ENCODE data around the gene TNFRSF21.
"Not testable (repeated sequence)": the region's sequence is repeated elsewhere in the genome, so short reads cannot be mapped to it uniquely, and the experiment has no call there.

TNFRSF21 gene

GRCh38 chr6:47283993-47284392 lies 25.7 kb downstream of the TNFRSF21 start:
- no peak for DNase-seq

GRCh38 chr6:47278545-47278944 lies 31.2 kb downstream of the TNFRSF21 start:
- DNase-seq = no peak

GRCh38 chr6:47277702-47278101 lies 32.0 kb downstream of the TNFRSF21 start:
- DNase-seq = no peak

GRCh38 chr6:47276377-47276776 lies 33.3 kb downstream of the TNFRSF21 start:
- no peak for DNase-seq

GRCh38 chr6:47275640-47276039 lies 34.1 kb downstream of the TNFRSF21 start:
- no peak for DNase-seq

GRCh38 chr6:47275132-47275531 lies 34.6 kb downstream of the TNFRSF21 start:
- DNase-seq = not testable (repeated sequence)

- no peak for DNase-seq
Observed at GRCh38 chr6:47268572-47269187, 41.0 kb downstream of the TNFRSF21 start.

GRCh38 chr6:47267301-47267700 lies 42.4 kb downstream of the TNFRSF21 start:
- no peak for DNase-seq

- no peak for DNase-seq
Observed at GRCh38 chr6:47265971-47266370, 43.7 kb downstream of the TNFRSF21 start.

- no peak for DNase-seq
Observed at GRCh38 chr6:47264775-47265184, 44.9 kb downstream of the TNFRSF21 start.

- no peak for DNase-seq
Observed at GRCh38 chr6:47263268-47263667, 46.4 kb downstream of the TNFRSF21 start.

GRCh38 chr6:47262231-47262630 lies 47.5 kb downstream of the TNFRSF21 start:
- DNase-seq = no peak

- DNase-seq = no peak
Observed at GRCh38 chr6:47261191-47261590, 48.5 kb downstream of the TNFRSF21 start.

GRCh38 chr6:47260021-47260420 lies 49.7 kb downstream of the TNFRSF21 start:
- no peak for DNase-seq

GRCh38 chr6:47258724-47259347 lies 50.9 kb downstream of the TNFRSF21 start:
- no peak for DNase-seq

GRCh38 chr6:47256981-47257730 lies 52.5 kb downstream of the TNFRSF21 start:
- DNase-seq = no peak

GRCh38 chr6:47256361-47256760 lies 53.3 kb downstream of the TNFRSF21 start:
- no peak for DNase-seq

- DNase-seq = no peak
Observed at GRCh38 chr6:47254906-47255305, 54.8 kb downstream of the TNFRSF21 start.

GRCh38 chr6:47254051-47254450 lies 55.7 kb downstream of the TNFRSF21 start:
- no peak for DNase-seq

GRCh38 chr6:47253136-47253535 lies 56.6 kb downstream of the TNFRSF21 start:
- no peak for DNase-seq

- DNase-seq = no peak
Observed at GRCh38 chr6:47252633-47253032, 57.1 kb downstream of the TNFRSF21 start.

GRCh38 chr6:47251396-47251795 lies 58.3 kb downstream of the TNFRSF21 start:
- DNase-seq = no peak

GRCh38 chr6:47250302-47250701 lies 59.4 kb downstream of the TNFRSF21 start:
- no peak for DNase-seq

GRCh38 chr6:47248446-47248845 lies 61.3 kb downstream of the TNFRSF21 start:
- DNase-seq = no peak
